ENCODE data around the gene ARHGAP4.

ARHGAP4 gene

GRCh38 chrX:153920546-153920945 lies 5.5 kb downstream of the ARHGAP4 start:
- Mint-ChIP-seq H3K9me3 (no peaks in the 10 kb centered on the region), H3K27ac (no peak overlapping the region), H3K36me3 (peaks cover 14 to 46% of the 10 kb centered on the region in 2 donors), H3K4me1 (peaks cover 29 to 52% of the 10 kb centered on the region in 2 donors), H3K4me3 (no peak overlapping the region), H3K27me3 (no peaks in the 10 kb centered on the region)
- DNase-seq = no peak
- ATAC-seq (replicated peaks) = no peak

- no peak overlapping the region for H3K27ac Mint-ChIP-seq
- no peak overlapping the region for H3K4me3 Mint-ChIP-seq
- no peaks in the 10 kb centered on the region for H3K9me3 Mint-ChIP-seq
- peaks cover 14 to 40% of the 10 kb centered on the region in 2 donors for H3K36me3 Mint-ChIP-seq
- H3K27me3 Mint-ChIP-seq = no peaks in the 10 kb centered on the region
- peaks cover 21 to 43% of the 10 kb centered on the region in 2 donors for H3K4me1 Mint-ChIP-seq
- DNase-seq (no peak), ATAC-seq (replicated peaks) (no peak)
These were observed 6.8 kb downstream of the ARHGAP4 start for GRCh38 chrX:153919281-153919680.

DNA sequence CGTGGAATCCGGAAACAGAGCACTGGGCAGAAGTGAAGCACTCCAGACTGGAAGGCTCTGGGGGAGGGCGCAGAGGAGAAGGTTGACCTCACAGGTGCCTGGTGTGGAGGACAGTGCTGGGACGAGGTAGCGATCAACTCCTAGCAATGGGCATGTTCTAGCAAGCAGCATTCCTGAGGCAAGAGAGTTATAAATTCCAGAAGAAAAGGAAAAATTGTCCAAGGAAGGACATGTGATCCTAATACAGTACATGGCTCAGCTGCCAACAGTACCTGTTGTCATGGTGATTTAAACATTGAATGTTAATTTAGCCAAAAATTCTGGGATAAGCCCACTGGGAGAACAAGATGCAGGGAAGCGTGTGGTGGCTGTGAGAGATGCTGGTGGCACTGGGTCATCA lies 8.2 kb downstream of the ARHGAP4 start:
- H3K36me3 Mint-ChIP-seq = peaks cover 11 to 40% of the 10 kb centered on the region in 2 donors
- H3K27ac Mint-ChIP-seq = peak overlapping the region; percentile 62
- H3K27me3 Mint-ChIP-seq = no peaks in the 10 kb centered on the region
- H3K4me1 Mint-ChIP-seq = peaks cover 15 to 29% of the 10 kb centered on the region in 2 donors
- H3K4me3 Mint-ChIP-seq = no peak overlapping the region
- no peaks in the 10 kb centered on the region for H3K9me3 Mint-ChIP-seq
- DNase-seq (no peak), ATAC-seq (replicated peaks) (no peak)

DNA sequence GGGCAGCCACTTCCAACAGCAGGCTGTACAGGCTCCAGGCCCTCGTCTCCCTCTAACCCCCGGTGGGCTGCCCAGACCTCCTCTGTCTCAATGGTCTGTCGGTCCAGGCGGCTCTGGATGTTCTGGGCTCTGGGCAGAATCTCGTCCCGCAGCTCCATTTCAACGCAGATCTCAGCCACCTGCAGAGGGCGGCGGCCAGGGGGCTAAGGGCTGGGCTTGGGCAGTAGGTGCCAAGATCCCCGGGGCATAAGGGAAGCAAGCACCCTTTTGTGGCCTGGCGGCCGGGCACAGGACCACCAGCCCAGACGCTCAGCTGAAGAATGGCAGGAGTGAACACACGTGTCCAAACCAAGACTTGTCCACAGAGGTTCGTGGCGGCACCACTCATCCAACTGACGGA lies 12.4 kb downstream of the ARHGAP4 start:
- peaks cover 4 to 5% of the 10 kb centered on the region in 2 donors for H3K4me1 Mint-ChIP-seq
- no peaks in the 10 kb centered on the region for H3K27me3 Mint-ChIP-seq
- no peak overlapping the region for H3K4me3 Mint-ChIP-seq
- ATAC-seq (replicated peaks) = no peak
- DNase-seq = no peak
- peaks cover 16 to 35% of the 10 kb centered on the region in 2 donors for H3K36me3 Mint-ChIP-seq
- H3K9me3 Mint-ChIP-seq = no peaks in the 10 kb centered on the region
- no peak overlapping the region for H3K27ac Mint-ChIP-seq

DNA sequence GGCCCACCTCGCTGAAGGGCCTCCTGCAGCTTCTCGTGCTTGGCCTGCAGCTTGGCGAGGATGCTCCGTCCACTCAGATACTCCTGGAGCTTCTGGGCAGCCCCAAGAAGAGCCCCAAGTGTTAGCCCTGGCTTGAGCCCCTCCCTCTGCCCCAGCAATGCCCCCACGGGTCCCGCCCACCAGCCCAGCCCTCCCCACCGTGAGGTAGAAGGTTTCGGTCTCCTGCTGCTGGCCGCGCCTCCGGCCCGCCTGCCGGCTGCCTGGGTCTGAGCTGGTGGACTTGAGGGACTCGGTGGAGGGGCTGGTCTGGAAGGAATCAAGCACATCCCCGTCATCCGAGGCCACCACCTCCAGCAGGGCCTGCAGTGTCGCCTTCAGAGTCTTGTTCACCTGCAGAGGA lies 12.9 kb downstream of the ARHGAP4 start:
- no peaks in the 10 kb centered on the region for H3K27me3 Mint-ChIP-seq
- H3K9me3 Mint-ChIP-seq = no peaks in the 10 kb centered on the region
- H3K4me3 Mint-ChIP-seq = no peak overlapping the region
- H3K36me3 Mint-ChIP-seq = peaks cover 17 to 39% of the 10 kb centered on the region in 2 donors
- ATAC-seq (replicated peaks) (no peak), DNase-seq (no peak)
- H3K4me1 Mint-ChIP-seq = peaks cover 4 to 5% of the 10 kb centered on the region in 2 donors
- H3K27ac Mint-ChIP-seq = no peak overlapping the region

GRCh38 chrX:153911798-153912197 lies 14.3 kb downstream of the ARHGAP4 start:
- H3K36me3 Mint-ChIP-seq = peaks cover 17 to 32% of the 10 kb centered on the region in 2 donors
- no peaks in the 10 kb centered on the region for H3K9me3 Mint-ChIP-seq
- DNase-seq (no peak), ATAC-seq (replicated peaks) (no peak)
- H3K4me3 Mint-ChIP-seq = no peak overlapping the region
- peaks cover 8 to 9% of the 10 kb centered on the region in 2 donors for H3K4me1 Mint-ChIP-seq
- no peak overlapping the region for H3K27ac Mint-ChIP-seq
- H3K27me3 Mint-ChIP-seq = no peaks in the 10 kb centered on the region

GRCh38 chrX:153910446-153910845 lies 15.6 kb downstream of the ARHGAP4 start:
- H3K27ac Mint-ChIP-seq = no peak overlapping the region
- H3K4me1 Mint-ChIP-seq = peaks cover 6% of the 10 kb centered on the region in 2 donors
- ATAC-seq (replicated peaks) = no peak

DNA sequence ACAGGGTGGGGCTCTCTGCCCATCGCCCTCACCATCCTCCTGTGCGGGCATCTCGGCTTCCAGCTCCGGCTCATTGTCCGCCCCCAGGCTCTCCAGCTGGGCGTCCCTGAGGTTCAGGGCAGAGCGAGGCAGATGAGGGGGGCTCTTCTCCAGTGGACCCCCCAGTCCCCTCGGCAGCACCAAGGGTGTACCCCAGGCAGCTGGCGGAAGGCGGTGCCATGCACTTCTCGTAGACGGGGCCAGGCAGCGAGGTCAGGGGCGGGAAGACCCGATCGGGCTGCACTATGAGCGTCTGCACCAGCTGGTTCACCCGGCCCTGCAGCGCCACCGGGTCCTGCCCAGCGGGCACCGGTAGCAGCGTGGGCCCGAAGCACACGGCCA lies 16.1 kb downstream of the ARHGAP4 start:
- Mint-ChIP-seq H3K27me3 (no peaks in the 10 kb centered on the region), H3K36me3 (peaks cover 14 to 26% of the 10 kb centered on the region in 2 donors), H3K4me1 (peaks cover 6 to 10% of the 10 kb centered on the region in 2 donors), H3K9me3 (no peaks in the 10 kb centered on the region), H3K27ac (no peak overlapping the region), H3K4me3 (no peak overlapping the region)
- ATAC-seq (replicated peaks) (no peak), DNase-seq (no peak)

More at GRCh38 chrX:153910446-153910845, 15.6 kb downstream of the ARHGAP4 start:
- H3K4me3 Mint-ChIP-seq = no peak overlapping the region
- H3K27me3 Mint-ChIP-seq = no peaks in the 10 kb centered on the region
- no peaks in the 10 kb centered on the region for H3K9me3 Mint-ChIP-seq
- peaks cover 14 to 26% of the 10 kb centered on the region in 2 donors for H3K36me3 Mint-ChIP-seq
- DNase-seq = no peak

DNA sequence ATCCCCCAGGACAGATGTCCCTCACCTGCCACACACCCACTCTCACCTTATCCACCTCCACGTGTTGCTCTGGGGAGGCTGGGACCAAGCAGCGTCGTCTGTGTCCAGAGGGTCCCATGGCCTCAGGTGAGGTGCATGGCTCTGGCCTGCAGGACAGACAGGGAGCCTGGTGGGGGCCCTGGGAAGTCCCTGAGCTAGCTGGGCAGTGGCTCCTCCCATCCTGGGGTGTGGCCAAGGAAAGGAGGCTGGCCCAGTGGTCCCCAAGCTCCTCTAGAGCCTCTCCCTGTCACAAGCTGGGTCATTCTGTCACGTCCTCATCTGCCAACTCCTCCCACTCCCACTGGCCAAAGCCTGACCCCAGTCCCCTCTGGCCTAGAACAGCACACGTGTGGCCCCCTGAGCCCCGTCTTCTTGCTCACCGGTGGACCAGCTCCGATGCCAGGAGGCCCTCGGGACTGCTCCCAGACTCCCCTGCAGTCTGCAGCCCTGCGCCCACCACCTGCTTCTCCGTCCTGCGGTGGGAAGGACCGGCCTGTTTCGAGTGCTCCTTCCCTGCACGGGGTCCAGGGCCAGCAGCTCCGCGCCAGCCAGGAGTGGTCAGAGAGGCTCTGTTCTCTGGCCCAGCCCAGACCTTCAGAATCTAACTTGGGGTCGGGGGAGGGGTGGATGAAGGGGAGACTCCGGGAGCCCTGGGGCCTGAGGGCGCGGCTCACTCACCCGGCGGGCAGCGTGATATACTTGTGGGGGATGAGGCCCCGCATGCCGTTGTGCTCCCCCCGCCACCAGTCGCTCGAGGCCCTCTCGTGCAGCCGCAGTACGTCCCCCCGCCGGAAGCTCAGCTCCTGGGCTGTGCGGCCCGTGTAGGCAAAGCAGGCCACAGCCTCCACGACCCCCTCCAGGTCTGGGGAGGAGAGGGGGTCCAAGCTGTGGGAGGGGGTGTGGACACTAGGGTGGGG lies 16.8 kb downstream of the ARHGAP4 start:
- no peaks in the 10 kb centered on the region for H3K9me3 Mint-ChIP-seq
- H3K4me3 Mint-ChIP-seq = no peak overlapping the region
- H3K27me3 Mint-ChIP-seq = no peaks in the 10 kb centered on the region
- DNase-seq (no peak), ATAC-seq (replicated peaks) (peak; percentile 37 to 57)
- peak overlapping the region; percentile 25 for H3K27ac Mint-ChIP-seq
- peaks cover 10 to 14% of the 10 kb centered on the region in 2 donors for H3K4me1 Mint-ChIP-seq
- H3K36me3 Mint-ChIP-seq = peaks cover 13 to 26% of the 10 kb centered on the region in 2 donors

DNA sequence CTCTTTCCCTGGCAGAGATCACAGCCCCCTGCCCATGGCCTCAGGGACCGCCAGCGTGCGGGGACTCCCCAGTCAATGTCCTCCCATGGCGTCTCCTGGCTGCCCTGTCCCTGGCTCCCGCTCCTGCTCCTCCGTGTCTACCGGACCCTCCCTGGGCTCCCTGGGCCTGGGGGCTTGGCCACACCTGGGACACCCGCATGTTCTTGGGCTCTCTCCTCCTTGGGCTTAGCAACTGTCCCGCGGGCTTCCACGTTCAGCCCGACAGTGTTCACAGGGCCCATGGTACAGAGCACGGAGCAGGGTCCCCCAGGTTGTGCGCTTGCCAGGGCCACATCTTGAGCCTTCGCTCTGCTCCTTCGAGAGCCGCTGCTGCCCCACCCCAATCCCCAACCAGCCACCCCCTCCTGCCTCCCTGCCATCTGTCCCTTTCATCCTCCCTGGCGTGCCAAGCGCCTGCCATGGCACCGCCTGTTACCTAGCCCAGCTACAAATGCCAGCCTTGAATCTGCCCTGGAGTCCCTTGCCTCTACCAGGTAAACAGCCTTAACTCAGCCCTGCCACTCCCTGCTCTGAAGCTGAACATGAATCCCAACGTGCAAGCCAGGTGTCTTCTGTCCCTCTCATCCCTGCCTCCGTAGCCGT lies 17.7 kb downstream of the ARHGAP4 start:
- no peaks in the 10 kb centered on the region for H3K27me3 Mint-ChIP-seq
- peaks cover 16 to 24% of the 10 kb centered on the region in 2 donors for H3K4me1 Mint-ChIP-seq
- H3K4me3 Mint-ChIP-seq = no peak overlapping the region
- no peak for ATAC-seq (replicated peaks)
- no peak for DNase-seq
- H3K9me3 Mint-ChIP-seq = no peaks in the 10 kb centered on the region
- H3K36me3 Mint-ChIP-seq = peaks cover 10 to 20% of the 10 kb centered on the region in 2 donors
- no peak overlapping the region for H3K27ac Mint-ChIP-seq

GRCh38 chrX:153907456-153907855 lies 18.6 kb downstream of the ARHGAP4 start:
- Mint-ChIP-seq H3K4me3 (no peak overlapping the region), H3K36me3 (peaks cover 10 to 20% of the 10 kb centered on the region in 2 donors), H3K27ac (no peak overlapping the region), H3K4me1 (peaks cover 21 to 33% of the 10 kb centered on the region in 2 donors), H3K27me3 (no peaks in the 10 kb centered on the region), H3K9me3 (no peaks in the 10 kb centered on the region)
- DNase-seq = no peak
- no peak for ATAC-seq (replicated peaks)

GRCh38 chrX:153906126-153906917 lies 19.7 kb downstream of the ARHGAP4 start:
- Mint-ChIP-seq H3K27me3 (no peaks in the 10 kb centered on the region), H3K4me1 (peaks cover 31 to 44% of the 10 kb centered on the region in 2 donors), H3K27ac (peak overlapping the region; percentile 88), H3K36me3 (peaks cover 5 to 13% of the 10 kb centered on the region in 2 donors), H3K9me3 (no peaks in the 10 kb centered on the region), H3K4me3 (peak overlapping the region in 1 of 2 donors; percentile 30)
- ATAC-seq (replicated peaks) (no peak), DNase-seq (no peak)

- no peaks in the 10 kb centered on the region for H3K9me3 Mint-ChIP-seq
- peaks cover 5 to 13% of the 10 kb centered on the region in 2 donors for H3K36me3 Mint-ChIP-seq
- H3K27me3 Mint-ChIP-seq = no peaks in the 10 kb centered on the region
- DNase-seq (no peak), ATAC-seq (replicated peaks) (no peak)
- peaks cover 38 to 52% of the 10 kb centered on the region in 2 donors for H3K4me1 Mint-ChIP-seq
- H3K27ac Mint-ChIP-seq = peak overlapping the region; percentile 77
- H3K4me3 Mint-ChIP-seq = no peak overlapping the region
These were observed 20.5 kb downstream of the ARHGAP4 start for GRCh38 chrX:153905481-153906095.

Data from stimulated activated naive B cell treated with anti-CD40 and anti-IgM and Interleukin-4, amounts not matched to agents 10 μg/mL and 1 μg/mL and 100 μg/mL, for 72 hours (primary cell).